ENCODE results near the gene RPTN. TPM values are rescaled to one million over a fixed set of nuclear protein-coding genes. Genes with fewer than 3 reads are reported as not detected.

RPTN gene
- total RNA-seq, 1 experiment from 2014 or later, result not detected

DNA sequence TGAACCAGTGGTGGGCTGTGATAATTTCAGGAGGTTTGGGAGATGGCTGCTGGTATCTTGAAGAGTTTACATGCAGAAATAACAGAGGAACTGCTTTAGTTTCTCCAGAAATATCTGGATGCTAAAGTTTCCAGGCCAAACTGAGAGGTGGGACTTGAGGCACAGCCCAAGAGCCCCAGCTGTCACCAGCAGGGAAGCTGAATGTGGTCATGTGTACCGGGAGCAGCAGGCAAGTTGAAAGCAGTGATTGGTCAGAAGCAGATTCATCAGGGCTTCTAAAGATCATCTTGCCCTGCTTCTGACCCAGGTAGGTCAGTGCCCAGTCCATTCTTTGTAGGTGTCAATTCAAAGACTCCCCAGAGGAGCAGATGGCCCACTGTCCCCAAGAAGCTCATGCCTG, 7.9 kb upstream of the RPTN start:
- Mint-ChIP-seq H3K4me1 (no peaks in the 10 kb centered on the region), H3K9me3 (peaks cover 82 to 92% of the 10 kb centered on the region in 2 experiments), H3K27ac (no peak overlapping the region)

More for the DNA sequence above, 7.9 kb upstream of the RPTN start:
- no peak overlapping the region for H2AK5ac ChIP-seq (ENCODE audit: insufficient read length, low read length)
- no peak for DNase-seq
- H3K56ac ChIP-seq (ENCODE audit: insufficient read length, low read depth, low read length), result no peak overlapping the region
- no peak overlapping the region for H3K4ac ChIP-seq (ENCODE audit: low read depth, low read length)
- H3K9me3 ChIP-seq (ENCODE audit: control insufficient read depth, low read depth, low read length), result peaks cover 76% of the 10 kb centered on the region
- Mint-ChIP-seq H3K27me3 (ENCODE audit: low read depth) (no peaks in the 10 kb centered on the region; the same call in 1 of the 2 replicates), H3K36me3 (ENCODE audit: insufficient read depth in 1 of 3, low read depth in 3 of 3) (peaks cover 0 to 31% (median 3%) of the 10 kb centered on the region in 3 experiments; a peak in 4 of 7 replicates), H3K4me3 (no peak overlapping the region)
- WGBS (ENCODE audit: extremely low coverage, insufficient read length, low lambda C conversion rate), result no CpG with 5 or more reads among the region's 1 CpG
- H2AFZ ChIP-seq (ENCODE audit: low read length), result no peak overlapping the region
- H2BK20ac ChIP-seq (ENCODE audit: low read depth, low read length, poor library complexity, severe bottlenecking), result no peak overlapping the region
- H3K79me1 ChIP-seq (ENCODE audit: insufficient read depth, low read depth, low read length, poor library complexity, severe bottlenecking), result no peaks in the 10 kb centered on the region
- no peak overlapping the region for H3K14ac ChIP-seq (ENCODE audit: insufficient read depth, low read length)
- H3K18ac ChIP-seq (ENCODE audit: insufficient read length, low read depth, low read length), result no peak overlapping the region
- TF ChIP-seq, protein P1, sequence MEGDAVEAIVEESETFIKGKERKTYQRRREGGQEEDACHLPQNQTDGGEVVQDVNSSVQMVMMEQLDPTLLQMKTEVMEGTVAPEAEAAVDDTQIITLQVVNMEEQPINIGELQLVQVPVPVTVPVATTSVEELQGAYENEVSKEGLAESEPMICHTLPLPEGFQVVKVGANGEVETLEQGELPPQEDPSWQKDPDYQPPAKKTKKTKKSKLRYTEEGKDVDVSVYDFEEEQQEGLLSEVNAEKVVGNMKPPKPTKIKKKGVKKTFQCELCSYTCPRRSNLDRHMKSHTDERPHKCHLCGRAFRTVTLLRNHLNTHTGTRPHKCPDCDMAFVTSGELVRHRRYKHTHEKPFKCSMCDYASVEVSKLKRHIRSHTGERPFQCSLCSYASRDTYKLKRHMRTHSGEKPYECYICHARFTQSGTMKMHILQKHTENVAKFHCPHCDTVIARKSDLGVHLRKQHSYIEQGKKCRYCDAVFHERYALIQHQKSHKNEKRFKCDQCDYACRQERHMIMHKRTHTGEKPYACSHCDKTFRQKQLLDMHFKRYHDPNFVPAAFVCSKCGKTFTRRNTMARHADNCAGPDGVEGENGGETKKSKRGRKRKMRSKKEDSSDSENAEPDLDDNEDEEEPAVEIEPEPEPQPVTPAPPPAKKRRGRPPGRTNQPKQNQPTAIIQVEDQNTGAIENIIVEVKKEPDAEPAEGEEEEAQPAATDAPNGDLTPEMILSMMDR (conservative IDR thresholded peaks at IDR 0.05), result no peak
- no peak overlapping the region for H3T11ph ChIP-seq (ENCODE audit: low read length)
- no peaks in the 10 kb centered on the region for H3K4me1 ChIP-seq (ENCODE audit: insufficient read depth, low read length)
- H3K4me2 ChIP-seq (ENCODE audit: insufficient read depth, insufficient read length, low read length), result no peak overlapping the region
- no peaks in the 10 kb centered on the region for H3K27me3 ChIP-seq (ENCODE audit: insufficient read depth, low read length)
- no peak overlapping the region for H3K9ac ChIP-seq (ENCODE audit: extremely low read depth, insufficient read length, low read length)
- H4K20me1 ChIP-seq (ENCODE audit: control insufficient read depth, insufficient read depth, insufficient read length), result no peaks in the 10 kb centered on the region
- H3K23me2 ChIP-seq (ENCODE audit: insufficient read length, low read depth, low read length, poor library complexity, severe bottlenecking), result no peaks in the 10 kb centered on the region
- no peak overlapping the region for H2BK15ac ChIP-seq (ENCODE audit: low read depth, low read length)
- no peak overlapping the region for H3K27ac ChIP-seq (ENCODE audit: insufficient read length, low read depth, low read length)
- no peak overlapping the region for H4K8ac ChIP-seq (replicated peaks; ENCODE audit: insufficient read length, low read depth, low read length)
- no peak overlapping the region for H4K91ac ChIP-seq (ENCODE audit: insufficient read length, low read depth, low read length)
- no peak overlapping the region for H4K5ac ChIP-seq (ENCODE audit: insufficient read length, low read depth, low read length)
- no peak overlapping the region for H2BK12ac ChIP-seq (ENCODE audit: insufficient read length, low read depth, low read length)
- H2BK120ac ChIP-seq (ENCODE audit: low read depth, low read length, poor library complexity, severe bottlenecking), result no peak overlapping the region
- H3K79me2 ChIP-seq (ENCODE audit: insufficient read depth, low read length), result no peaks in the 10 kb centered on the region
- no peak overlapping the region for H3K23ac ChIP-seq (ENCODE audit: insufficient read length, low read depth, low read length)
- no peak overlapping the region for H2BK5ac ChIP-seq (ENCODE audit: insufficient read length, low read length)

Measured in H9 (cell line).